Mucosa of rectum (tissue), 2 donors: ENCODE data around the gene BCL10.

Source experiments
- H3K27ac ChIP-seq, 2 donors: one replicate each; pipeline ENCODE4 v1.7.0; 2013; ENCODE audit warnings: inconsistent platforms in 2 of 2, low read depth in 2 of 2, low read length in 2 of 2
- H3K27me3 ChIP-seq, 2 donors: one replicate each; pipeline ENCODE4 v1.7.0; 2013; ENCODE audit warnings: low read length in 2 of 2; ENCODE audit not compliant: control insufficient read depth in 2 of 2, insufficient read depth in 2 of 2
- H3K36me3 ChIP-seq, 2 donors: one replicate each; pipeline ENCODE4 v1.7.0; 2013; ENCODE audit warnings: low read length in 2 of 2; ENCODE audit not compliant: control insufficient read depth in 2 of 2, insufficient read depth in 2 of 2
- H3K4me1 ChIP-seq, 2 donors: one replicate each; pipeline ENCODE4 v1.7.0; 2013; ENCODE audit warnings: low read length in 2 of 2, mild to moderate bottlenecking in 1 of 2; ENCODE audit not compliant: control insufficient read depth in 2 of 2, insufficient read depth in 2 of 2
- H3K4me3 ChIP-seq, 2 donors: one replicate each; pipeline ENCODE4 v1.7.0; 2013; ENCODE audit warnings: low read length in 2 of 2
- H3K9ac ChIP-seq, 2 donors: one replicate each; pipeline ENCODE4 v1.7.0; 2013; ENCODE audit warnings: low read length in 2 of 2, low read depth in 1 of 2, mild to moderate bottlenecking in 1 of 2
- H3K9me3 ChIP-seq, 2 donors: one replicate each; pipeline ENCODE4 v1.7.0; 2013; ENCODE audit warnings: low read length in 2 of 2; ENCODE audit not compliant: control insufficient read depth in 2 of 2
- donor health status: healthy.
- donor health status: Normal muscosa, but diverticular disease.

The BCL10 gene

GRCh38 chr1:85283475-85284199 lies 7.2 kb upstream of the BCL10 start:
- Histone ChIP-seq H3K4me1 (peaks cover 5 to 24% of the 10 kb centered on the region in 2 donors), H3K4me3 (no peak overlapping the region), H3K27ac (no peak overlapping the region), H3K9ac (no peak overlapping the region), H3K9me3 (no peaks in the 10 kb centered on the region), H3K36me3 (no peaks in the 10 kb centered on the region), H3K27me3 (no peaks in the 10 kb centered on the region)

- Histone ChIP-seq H3K4me1 (peaks cover 5 to 24% of the 10 kb centered on the region in 2 donors), H3K27ac (no peak overlapping the region), H3K9me3 (no peaks in the 10 kb centered on the region), H3K27me3 (no peaks in the 10 kb centered on the region), H3K4me3 (no peak overlapping the region), H3K36me3 (no peaks in the 10 kb centered on the region), H3K9ac (no peak overlapping the region)
Observed at GRCh38 chr1:85282424-85282823, 6.0 kb upstream of the BCL10 start.

DNA sequence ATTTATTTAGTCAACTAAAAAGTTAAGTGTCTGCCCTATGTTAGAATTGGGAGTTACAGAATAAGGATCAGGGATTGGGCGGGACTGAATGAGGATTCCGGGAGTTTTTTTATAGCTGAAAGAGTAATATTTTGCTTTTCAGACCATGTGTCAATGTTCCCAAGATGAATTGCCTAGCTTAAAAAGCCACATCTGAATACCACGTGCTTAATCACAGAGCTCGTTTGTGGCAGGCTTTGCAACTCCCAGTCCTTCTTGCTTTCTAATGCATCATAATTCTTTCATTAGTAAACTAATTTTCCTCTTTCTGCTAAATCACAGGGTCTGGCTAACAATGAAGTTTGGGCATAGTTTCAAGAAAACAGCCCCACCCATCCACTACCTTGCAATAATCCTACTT lies 4.2 kb upstream of the BCL10 start:
- H3K27me3 ChIP-seq, result no peaks in the 10 kb centered on the region
- H3K9ac ChIP-seq, result no peak overlapping the region
- H3K36me3 ChIP-seq, result no peaks in the 10 kb centered on the region
- H3K4me3 ChIP-seq, result no peak overlapping the region
- H3K9me3 ChIP-seq, result no peaks in the 10 kb centered on the region
- no peak overlapping the region for H3K27ac ChIP-seq
- peaks cover 5 to 29% of the 10 kb centered on the region in 2 donors for H3K4me1 ChIP-seq

DNA sequence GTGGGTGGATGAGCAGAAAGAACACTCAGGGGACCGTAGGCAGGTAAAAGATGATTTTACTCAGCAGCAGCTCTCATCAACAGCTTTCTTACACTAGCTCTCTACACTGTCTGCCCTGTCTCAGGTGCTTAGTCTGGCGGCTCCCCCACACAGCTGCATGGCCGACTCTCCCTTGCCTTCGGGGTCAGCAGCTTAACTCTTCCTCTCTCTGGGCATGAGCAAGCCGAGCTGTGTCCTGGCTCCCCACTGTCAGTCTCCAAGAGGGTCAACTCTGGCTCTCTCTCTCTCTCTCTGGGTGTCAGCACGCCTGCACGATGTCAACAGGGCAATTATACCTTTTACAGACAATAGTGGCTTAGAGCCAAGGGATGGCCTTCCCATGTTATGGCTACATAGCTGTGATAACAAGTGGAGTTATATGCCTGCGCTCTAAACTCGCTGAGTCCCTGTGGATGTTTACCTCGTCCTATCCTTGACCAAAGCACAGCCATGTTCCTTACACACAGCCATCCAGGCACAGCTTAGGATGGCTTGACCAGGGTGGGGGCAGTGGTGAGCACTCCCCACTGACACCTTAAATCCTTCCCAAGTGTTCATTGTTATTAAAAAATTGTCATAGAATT lies 3.1 kb upstream of the BCL10 start:
- H3K4me3 ChIP-seq, result peak overlapping the region in 1 of 2 donors; percentile 44
- H3K27ac ChIP-seq, result peak overlapping the region; percentile 70 to 95
- H3K9ac ChIP-seq, result peak overlapping the region; percentile 3 to 78
- H3K27me3 ChIP-seq, result no peaks in the 10 kb centered on the region
- no peaks in the 10 kb centered on the region for H3K9me3 ChIP-seq
- H3K4me1 ChIP-seq, result peaks cover 7 to 36% of the 10 kb centered on the region in 2 donors
- no peaks in the 10 kb centered on the region for H3K36me3 ChIP-seq

DNA sequence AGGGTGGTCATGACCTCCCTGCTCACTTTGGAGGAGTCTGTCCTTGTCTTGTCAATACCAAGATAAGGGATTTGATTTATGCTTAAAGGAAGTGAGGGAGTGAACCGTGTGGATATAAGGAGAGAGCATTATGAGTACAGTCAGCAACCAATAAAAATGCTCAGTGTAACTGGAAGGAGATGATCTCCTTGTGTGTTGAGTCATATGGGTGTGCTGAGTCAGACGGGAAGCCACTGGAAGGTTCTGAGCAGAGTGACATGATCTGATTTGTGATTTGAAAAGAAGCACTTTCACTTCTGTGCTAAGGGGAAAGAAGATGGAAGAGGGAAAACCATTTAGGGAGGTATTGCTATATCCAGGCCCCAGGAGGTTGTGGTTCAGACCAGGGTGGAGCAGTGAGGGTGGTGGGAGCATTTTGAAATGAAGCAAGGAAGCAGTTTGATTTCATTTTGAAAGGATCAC lies 2.5 kb upstream of the BCL10 start:
- Histone ChIP-seq H3K9me3 (no peaks in the 10 kb centered on the region), H3K27me3 (no peaks in the 10 kb centered on the region), H3K4me3 (peak overlapping the region in 1 of 2 donors; percentile 44), H3K9ac (peak overlapping the region in 1 of 2 donors; percentile 78), H3K36me3 (peaks cover 0 to 1% of the 10 kb centered on the region in 2 donors), H3K27ac (peak overlapping the region; percentile 70 to 95), H3K4me1 (peaks cover 13 to 41% of the 10 kb centered on the region in 2 donors)

GRCh38 chr1:85277802-85278201 lies 1.4 kb upstream of the BCL10 start:
- H3K27ac ChIP-seq, result peak overlapping the region in 1 of 2 donors; percentile 100
- H3K9me3 ChIP-seq, result no peaks in the 10 kb centered on the region
- peaks cover 19 to 43% of the 10 kb centered on the region in 2 donors for H3K4me1 ChIP-seq
- no peak overlapping the region for H3K9ac ChIP-seq
- no peak overlapping the region for H3K4me3 ChIP-seq
- no peaks in the 10 kb centered on the region for H3K27me3 ChIP-seq
- H3K36me3 ChIP-seq, result peaks cover 0 to 2% of the 10 kb centered on the region in 2 donors

DNA sequence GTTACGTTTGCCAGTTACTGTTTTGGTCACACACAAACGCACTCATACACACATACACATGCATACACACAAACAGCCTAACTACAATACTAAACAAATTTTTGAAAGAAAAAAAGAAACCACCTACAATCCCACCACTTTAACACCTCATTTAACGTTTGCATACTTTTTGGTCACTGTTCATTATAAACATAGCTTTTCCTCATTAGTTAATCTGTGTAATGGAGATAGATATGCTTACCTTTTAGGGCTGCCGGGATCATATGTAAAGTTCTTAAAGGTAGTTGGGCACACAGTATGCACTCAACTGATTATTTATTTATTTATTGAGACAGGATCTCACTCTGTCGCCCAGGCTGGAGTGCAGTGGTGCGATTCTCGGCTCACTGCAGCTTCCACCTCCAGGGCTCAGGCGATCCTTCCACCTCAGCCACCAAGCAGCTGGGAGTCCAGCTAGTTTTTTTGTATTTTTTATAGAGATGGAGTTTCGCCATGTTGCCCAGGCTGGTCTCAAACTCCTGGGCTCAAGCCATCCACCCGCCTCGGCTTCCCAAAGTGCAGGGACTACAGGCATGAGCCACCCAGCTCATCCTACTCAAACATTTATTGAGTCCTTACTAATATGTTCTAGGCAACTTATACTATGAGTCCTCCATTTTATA lies 677 bp upstream of the BCL10 start:
- Histone ChIP-seq H3K27ac (peak overlapping the region; percentile 99 to 100), H3K4me1 (peaks cover 19 to 43% of the 10 kb centered on the region in 2 donors), H3K36me3 (peaks cover 0 to 5% of the 10 kb centered on the region in 2 donors), H3K9ac (peak overlapping the region; percentile 48 to 75), H3K9me3 (no peaks in the 10 kb centered on the region), H3K27me3 (no peaks in the 10 kb centered on the region), H3K4me3 (peak overlapping the region; percentile 65 to 99)

- Histone ChIP-seq H3K9me3 (no peaks in the 10 kb centered on the region), H3K9ac (peak overlapping the region; percentile 96 to 99), H3K4me1 (peaks cover 19 to 52% of the 10 kb centered on the region in 2 donors), H3K27ac (peak overlapping the region; percentile 99 to 100), H3K4me3 (peak overlapping the region; percentile 96 to 99), H3K27me3 (no peaks in the 10 kb centered on the region), H3K36me3 (peaks cover 10 to 11% of the 10 kb centered on the region in 2 donors)
Observed at GRCh38 chr1:85275701-85276214, 674 bp downstream of the BCL10 start.

GRCh38 chr1:85274969-85275453 lies 1.4 kb downstream of the BCL10 start:
- H3K9me3 ChIP-seq, result no peaks in the 10 kb centered on the region
- peaks cover 23 to 54% of the 10 kb centered on the region in 2 donors for H3K4me1 ChIP-seq
- H3K9ac ChIP-seq, result peak overlapping the region; percentile 34 to 96
- H3K36me3 ChIP-seq, result peaks cover 16 to 17% of the 10 kb centered on the region in 2 donors
- no peaks in the 10 kb centered on the region for H3K27me3 ChIP-seq
- peak overlapping the region; percentile 96 to 99 for H3K4me3 ChIP-seq
- peak overlapping the region; percentile 99 to 100 for H3K27ac ChIP-seq
